Medulla oblongata (tissue), 1 donor: ENCODE data around the gene ATAT1.

ENCODE experiments used
- DNase-seq: peaks from one replicate; pipeline ENCODE4 v3.0.0-alpha.2; 2015; ENCODE audit errors: extremely low spot score

The ATAT1 gene

DNA sequence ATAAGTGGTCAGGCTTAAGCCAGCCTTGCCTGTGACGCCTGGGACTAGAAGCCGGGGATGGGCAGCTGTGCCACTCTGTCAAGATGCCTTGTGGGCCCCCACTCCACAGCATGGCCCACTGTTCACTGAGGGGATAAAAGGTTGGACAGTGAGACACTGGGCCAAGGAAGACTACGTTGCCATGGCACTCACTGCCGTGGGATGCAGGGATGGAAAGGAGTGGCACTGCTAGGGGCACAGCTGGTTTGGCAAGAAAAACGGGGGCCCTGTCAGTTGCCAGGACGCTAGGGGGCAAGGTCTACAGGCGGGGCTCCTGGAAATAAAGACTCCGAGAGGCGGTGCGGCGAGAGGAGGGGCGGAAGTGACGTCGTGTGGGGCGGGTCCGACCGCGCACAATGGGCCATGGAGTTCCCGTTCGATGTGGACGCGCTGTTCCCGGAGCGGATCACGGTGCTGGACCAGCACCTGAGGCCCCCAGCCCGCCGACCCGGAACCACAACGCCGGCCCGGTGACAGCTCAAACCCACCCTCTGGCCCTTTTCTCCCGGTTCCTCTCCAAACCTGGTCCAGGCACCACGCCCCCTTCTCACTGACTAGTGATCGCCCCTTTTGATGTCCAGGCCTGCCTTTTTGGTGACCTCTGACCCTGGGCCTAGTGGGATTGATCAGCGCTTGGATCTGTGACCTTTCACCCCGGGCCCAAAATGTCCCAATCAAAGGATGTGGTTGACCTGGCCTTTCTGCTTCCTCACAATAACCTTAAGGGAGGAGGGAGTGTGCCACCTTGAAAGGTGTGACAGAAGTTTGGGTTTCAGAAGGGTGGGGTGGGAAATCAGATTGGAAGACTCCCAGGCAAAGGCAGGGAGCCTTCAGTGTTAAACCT, at the start of gene ATAT1:
Gene ATAT1, plus strand, starts transcription at position 391 of the 883 bp plus-strand sequence.
- DNase-seq: peak; percentile 89

DNA sequence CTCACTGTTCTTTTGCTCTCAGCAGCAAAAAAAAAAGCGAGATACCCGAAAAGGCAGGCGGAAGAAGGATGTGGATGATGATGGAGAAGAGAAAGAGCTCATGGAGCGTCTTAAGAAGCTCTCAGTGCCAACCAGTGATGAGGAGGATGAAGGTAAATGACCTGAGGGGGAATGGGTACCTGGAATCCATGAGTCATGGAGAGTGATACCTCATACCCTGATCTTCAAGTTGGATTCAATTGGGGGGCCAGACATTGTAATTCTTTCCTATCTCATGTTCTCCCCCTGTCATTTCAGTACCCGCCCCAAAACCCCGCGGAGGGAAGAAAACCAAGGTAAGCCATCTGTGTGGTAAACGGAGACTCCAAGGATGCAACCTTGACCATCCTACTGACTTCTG, 48.6 kb upstream of the ATAT1 start:
- no peak for DNase-seq

- DNase-seq: no peak
Observed at GRCh38 chr6:30583921-30584320, 42.8 kb upstream of the ATAT1 start.

DNA sequence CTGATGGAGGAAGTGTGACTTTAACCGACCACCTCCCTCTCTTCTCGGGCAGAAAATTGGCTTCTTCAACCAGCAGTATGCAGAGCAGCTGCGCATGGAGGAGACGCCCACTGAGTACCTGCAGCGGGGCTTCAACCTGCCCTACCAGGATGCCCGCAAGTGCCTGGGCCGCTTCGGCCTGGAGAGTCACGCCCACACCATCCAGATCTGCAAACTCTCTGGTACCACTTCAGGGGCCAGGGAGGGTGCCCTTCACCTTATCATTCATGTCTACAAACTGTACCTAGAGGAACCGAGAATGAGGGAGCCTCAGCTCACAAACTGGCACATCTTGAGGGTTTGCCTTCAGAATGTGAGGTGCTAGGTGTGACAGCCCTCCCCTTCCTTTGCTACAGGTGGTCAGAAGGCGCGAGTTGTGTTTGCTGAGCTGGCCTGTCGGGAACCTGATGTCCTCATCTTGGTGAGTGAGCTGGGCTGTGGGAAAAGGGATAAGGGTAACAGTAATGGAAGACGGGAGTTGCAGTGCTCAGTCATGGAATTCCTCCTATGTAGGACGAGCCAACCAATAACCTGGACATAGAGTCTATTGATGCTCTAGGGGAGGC, 36.8 kb upstream of the ATAT1 start:
- no peak for DNase-seq

GRCh38 chr6:30590509-30590908, 36.2 kb upstream of the ATAT1 start:
- DNase-seq: no peak

DNA sequence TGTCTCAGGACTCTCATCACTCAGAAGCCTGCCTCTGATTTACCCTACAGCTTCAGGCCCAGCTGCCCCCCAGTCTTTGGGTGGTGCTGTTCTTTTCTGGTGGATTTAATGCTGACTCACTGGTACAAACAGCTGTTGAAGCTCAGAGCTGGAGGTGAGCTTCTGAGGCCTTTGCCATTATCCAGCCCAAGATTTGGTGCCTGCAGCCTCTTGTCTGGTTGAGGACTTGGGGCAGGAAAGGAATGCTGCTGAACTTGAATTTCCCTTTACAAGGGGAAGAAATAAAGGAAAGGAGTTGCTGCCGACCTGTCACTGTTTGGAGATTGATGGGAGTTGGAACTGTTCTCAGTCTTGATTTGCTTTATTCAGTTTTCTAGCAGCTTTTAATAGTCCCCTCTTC, 35.7 kb upstream of the ATAT1 start:
- no peak for DNase-seq

DNA sequence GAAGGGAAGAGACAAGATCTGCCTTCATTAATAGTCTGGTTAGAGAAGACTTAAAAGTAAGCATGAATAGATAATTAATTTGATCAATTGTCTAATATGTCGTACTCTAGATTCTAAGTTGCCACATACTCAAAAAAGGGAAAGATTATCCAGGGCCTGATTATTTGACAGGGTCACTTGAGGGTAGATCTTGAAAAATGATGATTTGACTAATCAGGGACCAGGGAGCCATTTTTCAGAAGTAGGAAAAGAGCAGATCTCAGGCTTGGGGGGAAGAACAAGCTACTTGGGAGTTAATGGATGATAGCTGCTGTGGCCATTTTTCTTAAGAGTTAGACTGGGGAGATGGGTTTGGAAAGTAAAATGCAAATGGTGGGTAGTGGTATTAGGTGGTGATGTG, 34.4 kb upstream of the ATAT1 start:
- no peak for DNase-seq

DNA sequence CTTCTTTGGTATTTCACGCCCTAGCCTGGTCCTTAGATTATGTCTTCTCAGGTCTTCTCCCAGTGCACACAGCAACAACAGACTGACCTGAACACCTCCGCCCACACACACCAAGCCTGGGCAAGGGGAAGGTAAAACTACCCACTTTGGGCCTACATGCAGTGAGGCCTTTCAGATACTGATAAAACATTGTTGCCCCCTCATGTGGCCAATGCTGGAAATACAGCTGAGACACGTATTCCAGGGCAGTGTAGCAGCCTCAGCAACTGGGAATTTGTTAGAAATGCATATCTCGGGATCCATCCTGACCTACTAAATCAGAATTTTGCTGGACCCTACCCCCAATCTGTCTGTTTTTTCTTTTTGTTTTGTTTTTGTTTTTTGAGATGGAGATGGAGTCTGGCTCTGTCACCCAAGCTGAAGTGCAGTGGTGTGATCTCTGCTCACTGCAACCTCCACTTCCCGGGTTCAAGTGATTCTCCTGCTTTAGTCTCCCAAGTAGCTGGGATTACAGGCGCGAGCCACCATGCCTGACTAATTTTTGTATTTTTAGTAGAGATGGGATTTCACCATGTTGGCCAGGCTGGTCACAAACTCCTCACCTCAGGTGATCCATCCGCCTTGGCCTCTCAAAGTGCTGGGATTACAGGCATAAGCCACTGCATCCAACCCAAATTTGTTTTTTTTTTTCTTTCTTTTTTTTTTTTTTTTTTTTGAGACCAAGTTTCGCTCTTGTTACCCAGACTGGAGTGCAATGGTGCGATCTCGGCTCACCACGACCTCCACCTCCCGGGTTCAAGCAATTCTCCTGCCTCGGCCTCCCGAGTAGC, 29.1 kb upstream of the ATAT1 start:
- peak; percentile 81 for DNase-seq

DNA sequence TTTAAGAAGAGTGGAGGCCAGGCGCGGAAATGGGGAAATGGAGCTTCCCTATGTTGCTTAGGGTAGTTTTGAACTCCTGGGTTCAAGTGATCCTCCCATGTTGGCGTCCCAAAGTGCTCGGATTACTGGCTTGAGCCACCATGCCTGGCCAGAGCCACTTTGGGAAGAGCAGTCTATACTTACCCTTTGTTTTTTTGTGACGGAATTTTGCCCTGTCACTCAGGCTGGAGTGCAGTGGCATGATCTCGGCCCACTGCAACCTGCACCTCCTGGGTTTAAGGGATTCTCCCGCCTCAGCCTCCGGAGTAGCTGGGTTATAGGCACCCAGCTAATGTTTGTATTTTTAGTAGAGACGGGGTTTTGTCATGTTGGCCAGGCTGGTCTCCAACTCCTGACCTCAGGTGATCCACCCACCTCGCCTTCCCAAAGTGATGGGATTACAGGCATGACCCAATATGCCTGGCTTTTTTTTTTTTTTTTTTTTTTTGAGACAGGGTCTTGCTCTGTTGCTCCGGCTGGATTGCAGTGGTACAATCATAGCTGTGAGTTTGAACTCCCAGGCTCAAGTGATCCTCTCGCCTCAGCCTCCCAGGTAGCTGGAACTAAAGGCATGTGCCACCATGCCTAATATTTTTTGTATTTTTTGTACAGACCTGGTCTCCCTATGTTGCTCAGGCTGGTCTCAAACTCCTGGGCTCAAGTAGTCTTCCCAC, 27.6 kb upstream of the ATAT1 start:
- DNase-seq: no peak

GRCh38 chr6:30599625-30600324, 26.9 kb upstream of the ATAT1 start:
- no peak for DNase-seq

DNA sequence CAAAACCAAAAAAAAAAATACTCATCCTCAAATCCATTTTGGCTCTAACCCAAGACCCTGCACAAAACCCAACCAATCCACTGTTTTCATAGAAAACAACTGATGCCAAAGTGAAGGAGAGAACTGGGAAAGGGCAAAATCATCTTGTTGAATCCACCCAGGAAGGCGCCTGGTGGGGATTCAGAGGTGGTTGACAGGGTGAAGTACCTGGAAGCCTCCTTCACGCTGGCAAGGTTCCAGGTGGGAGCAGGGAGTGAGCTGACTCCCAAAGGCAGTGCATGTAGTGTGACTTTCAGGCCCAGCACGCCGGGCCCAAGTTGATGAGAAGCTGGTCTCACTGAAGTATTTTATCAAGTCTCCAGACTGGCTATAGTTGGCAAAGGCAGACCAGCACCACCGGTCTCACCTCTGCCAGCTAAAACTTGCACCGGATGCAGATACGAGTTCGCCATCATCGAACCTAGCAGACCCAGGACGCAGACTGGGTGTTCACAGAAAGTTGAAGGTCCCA, 26.2 kb upstream of the ATAT1 start:
- DNase-seq: peak; percentile 22

- no peak for DNase-seq
Observed at GRCh38 chr6:30601436-30601814, 25.2 kb upstream of the ATAT1 start.

DNA sequence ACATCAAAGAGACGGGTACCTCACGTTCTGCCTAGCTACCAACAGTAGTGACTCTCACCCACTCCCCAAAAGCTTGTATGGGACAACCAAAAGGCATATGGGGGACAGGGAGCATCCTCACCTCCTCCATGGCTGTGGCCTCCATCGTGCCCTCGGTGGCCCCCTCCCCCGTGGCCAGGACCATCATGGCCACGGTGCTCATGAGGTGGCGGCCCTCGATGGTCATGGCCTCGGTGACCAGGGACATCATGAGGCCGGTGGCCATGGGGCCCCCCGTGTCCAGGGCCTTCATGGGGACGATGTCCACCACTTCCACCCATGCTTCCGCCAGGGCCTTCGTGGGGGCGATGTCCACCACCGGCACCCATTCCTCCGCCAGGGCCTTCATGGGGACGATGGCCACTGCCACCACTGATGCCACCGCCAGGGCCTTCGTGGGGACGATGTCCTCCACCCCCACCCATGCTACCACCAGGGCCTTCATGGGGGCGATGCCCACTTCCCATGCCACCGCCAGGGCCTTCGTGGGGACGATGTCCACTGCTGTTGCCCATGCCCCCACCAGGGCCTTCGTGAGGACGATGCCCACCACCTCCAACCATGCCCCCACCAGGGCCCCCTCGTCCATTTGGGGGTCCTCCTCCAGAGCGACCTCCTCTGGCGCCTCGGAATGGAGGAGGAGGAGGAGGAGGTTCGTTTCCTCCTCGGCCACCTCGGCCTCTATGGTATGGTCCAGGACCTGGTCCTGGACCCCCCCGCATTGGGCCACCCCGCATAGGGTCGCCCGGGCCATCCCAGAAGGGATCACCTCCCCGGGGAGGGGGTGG, 24.6 kb upstream of the ATAT1 start:
- no peak for DNase-seq

GRCh38 chr6:30603961-30604360, 22.7 kb upstream of the ATAT1 start:
- no peak for DNase-seq

GRCh38 chr6:30610065-30610464, 16.6 kb upstream of the ATAT1 start:
- DNase-seq: no peak

DNA sequence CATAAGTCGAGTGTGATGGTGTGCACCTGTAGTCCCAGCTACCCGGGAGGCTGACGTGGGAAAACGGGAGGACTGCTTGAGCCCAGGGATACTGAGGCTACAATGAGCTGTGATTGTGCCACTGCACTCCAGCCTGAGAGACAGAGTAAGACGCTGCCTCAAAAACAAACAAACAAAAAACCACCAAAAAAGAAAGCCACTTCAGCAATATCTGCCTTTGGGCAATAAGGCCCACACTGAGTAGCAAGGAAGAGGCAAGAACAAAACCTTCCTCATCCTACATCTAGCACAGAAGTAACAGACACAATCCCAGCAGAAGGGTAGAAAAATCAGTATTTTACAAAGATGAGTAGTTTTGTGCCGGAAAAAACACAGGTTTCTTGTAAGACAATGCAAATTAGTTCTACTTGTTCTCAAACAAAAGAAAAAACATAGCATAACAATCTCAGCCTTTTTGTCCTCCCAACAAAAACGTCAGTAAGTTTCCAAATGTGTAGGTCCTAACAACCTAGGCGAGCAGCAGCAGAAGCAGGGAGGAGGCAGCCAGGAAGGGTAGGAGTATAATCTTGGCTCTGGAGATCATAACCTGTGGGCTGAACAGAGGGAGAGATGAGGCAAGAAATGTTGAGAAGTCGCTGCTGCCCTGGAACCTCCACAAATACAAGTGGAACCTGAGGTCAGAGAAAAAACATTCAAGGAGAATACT, 15.4 kb upstream of the ATAT1 start:
- no peak for DNase-seq

DNA sequence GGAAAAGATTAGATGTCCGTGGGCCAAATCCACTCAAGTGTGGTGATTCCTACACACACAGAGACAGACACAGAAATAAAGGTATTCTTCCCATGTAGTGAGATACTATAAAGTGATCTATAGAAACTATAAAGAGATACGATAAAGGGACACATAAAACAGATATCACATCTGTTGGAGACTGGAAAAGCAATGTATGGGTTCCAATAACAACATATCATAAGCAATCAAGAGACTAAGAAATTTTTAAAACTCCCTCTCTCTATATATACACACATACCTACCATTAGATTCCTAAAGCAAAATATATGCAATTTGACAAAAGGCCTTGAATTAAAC, 14.8 kb upstream of the ATAT1 start:
- DNase-seq: no peak

- no peak for DNase-seq
Observed at GRCh38 chr6:30612213-30612612, 14.5 kb upstream of the ATAT1 start.

DNA sequence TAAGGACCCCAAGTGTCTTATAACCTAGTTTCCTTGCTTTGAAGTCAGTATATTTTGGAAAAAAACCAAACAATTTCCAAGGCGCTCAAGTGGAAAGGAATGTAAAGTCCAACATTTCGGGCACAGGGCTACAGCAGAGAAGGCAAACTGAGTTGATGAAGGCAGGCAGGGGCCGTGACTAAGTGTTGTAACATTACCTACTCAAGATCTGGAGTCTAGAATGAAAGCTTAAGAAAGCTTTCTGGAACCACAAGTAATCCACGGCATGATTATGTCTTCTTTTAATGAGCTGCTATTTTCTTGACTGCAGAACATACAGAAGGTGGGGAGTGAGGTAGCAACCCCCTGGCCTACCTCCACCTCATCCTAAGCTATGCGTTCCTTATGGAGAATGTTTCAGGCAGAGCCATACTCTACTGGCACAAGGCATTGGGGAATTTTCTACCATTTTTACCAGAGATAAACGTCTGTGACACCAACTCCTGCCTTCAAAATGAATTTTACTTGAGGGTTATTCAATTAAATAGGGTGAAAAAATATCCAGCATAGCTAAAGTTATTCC, 13.9 kb upstream of the ATAT1 start:
- no peak for DNase-seq
